WI38 (cell line): ENCODE results near the gene ARHGEF19.

ENCODE experiments used
- H3K4me3 ChIP-seq: 2 replicates; pipeline ENCODE4 v1.5.1; 2011; ENCODE audit warnings: low read depth, mild to moderate bottlenecking, control low read depth, low read length
- TF ChIP-seq, protein P1 (sequence below): IDR thresholded peaks from 2 replicates; pipeline ENCODE4 v1.5.1; 2012; ENCODE audit warnings: low read depth, mild to moderate bottlenecking, control low read depth, low read length

ARHGEF19 gene

DNA sequence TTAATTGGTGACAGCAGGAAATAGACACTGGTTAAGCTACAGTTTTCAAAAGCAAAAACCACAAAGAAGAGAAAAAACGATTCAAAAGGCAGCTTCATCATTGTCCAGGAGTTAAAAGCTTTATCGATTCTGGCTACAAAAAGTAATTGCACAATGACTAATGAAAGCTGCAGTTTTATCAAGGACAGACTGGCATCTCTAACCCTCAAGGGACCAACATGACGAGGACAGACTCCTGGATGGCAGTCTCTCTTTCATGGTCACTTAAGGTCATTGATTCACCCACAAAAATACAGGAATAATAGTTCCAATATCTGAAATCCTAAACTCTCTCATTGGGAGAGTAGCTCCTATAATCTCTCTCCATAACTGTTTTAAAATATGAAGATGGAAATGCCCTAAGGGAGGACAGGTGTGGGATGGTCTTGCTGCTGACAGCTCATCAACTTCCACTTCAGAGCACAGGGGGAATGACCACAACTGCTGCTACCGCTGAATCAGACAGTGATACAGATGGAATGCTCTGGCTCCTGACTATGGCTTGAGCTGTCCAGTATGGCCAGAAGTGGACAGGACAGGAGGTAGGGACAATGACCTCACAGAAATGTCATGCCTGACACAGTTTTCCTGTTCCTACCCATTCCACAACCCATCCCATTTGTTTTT, 41.9 kb upstream of the ARHGEF19 start:
- TF ChIP-seq, protein P1, sequence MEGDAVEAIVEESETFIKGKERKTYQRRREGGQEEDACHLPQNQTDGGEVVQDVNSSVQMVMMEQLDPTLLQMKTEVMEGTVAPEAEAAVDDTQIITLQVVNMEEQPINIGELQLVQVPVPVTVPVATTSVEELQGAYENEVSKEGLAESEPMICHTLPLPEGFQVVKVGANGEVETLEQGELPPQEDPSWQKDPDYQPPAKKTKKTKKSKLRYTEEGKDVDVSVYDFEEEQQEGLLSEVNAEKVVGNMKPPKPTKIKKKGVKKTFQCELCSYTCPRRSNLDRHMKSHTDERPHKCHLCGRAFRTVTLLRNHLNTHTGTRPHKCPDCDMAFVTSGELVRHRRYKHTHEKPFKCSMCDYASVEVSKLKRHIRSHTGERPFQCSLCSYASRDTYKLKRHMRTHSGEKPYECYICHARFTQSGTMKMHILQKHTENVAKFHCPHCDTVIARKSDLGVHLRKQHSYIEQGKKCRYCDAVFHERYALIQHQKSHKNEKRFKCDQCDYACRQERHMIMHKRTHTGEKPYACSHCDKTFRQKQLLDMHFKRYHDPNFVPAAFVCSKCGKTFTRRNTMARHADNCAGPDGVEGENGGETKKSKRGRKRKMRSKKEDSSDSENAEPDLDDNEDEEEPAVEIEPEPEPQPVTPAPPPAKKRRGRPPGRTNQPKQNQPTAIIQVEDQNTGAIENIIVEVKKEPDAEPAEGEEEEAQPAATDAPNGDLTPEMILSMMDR: no peak
- H3K4me3 ChIP-seq: no peak overlapping the region

DNA sequence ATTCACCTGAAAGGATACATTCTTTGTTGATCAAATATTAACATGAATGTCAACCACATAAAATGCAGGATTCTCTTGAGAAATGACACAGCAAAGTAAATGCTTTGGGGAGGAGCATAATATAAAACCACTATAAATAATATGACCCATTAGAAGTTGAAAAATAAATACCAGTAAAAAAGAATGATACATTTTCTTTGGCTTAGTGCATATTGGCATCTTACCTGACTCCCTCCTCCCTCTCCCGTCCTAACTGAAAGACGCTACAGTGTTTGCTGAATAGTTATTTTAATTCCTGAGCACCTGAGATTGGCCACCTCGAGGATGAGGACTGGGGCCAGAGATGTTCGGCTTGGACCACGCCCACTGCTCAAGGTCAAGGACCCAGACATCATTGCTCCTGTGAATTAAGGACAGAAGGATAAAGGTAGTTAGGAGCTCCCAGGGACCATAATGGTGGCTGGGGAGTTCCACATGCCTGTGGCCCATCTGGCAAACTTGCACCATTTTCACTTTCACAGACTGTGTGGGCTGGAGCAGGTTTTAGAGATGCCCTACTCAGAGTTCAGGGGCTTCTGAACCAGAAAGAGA, 41.0 kb upstream of the ARHGEF19 start:
- TF ChIP-seq, protein P1: no peak
- H3K4me3 ChIP-seq: no peak overlapping the region

- TF ChIP-seq, protein P1: no peak
These were observed 40.5 kb upstream of the ARHGEF19 start for GRCh38 chr1:16252912-16253311.

GRCh38 chr1:16251381-16251780, 38.9 kb upstream of the ARHGEF19 start:
- TF ChIP-seq, protein P1: no peak

More at GRCh38 chr1:16252912-16253311, 40.5 kb upstream of the ARHGEF19 start:
- no peak overlapping the region for H3K4me3 ChIP-seq

GRCh38 chr1:16250524-16251251, 38.2 kb upstream of the ARHGEF19 start:
- no peak overlapping the region for H3K4me3 ChIP-seq
- TF ChIP-seq, protein P1: no peak

More at GRCh38 chr1:16251381-16251780, 38.9 kb upstream of the ARHGEF19 start:
- H3K4me3 ChIP-seq: no peak overlapping the region

GRCh38 chr1:16249596-16250241, 37.3 kb upstream of the ARHGEF19 start:
- H3K4me3 ChIP-seq: no peak overlapping the region
- TF ChIP-seq, protein P1: no peak
